T-cell (primary cell): ENCODE measurements around the gene HMGCLL1. TPM values are rescaled to one million over a fixed set of nuclear protein-coding genes. Genes with fewer than 3 reads are reported as not detected.

ENCODE experiments used
- ATAC-seq, 4 experiments: fragments of 200-7000 bp in 3 of 4; fragments of 150-1000 bp in 1 of 4; cut with Tn5 transposase; replicated peaks in 1 of 4; 1 replicate in 3 of 4; 2 replicates in 1 of 4; pipeline ENCODE4 v1.10.0; 2021; ENCODE audit warnings: moderate library complexity in 3 of 4, mild to moderate bottlenecking in 2 of 4, moderate number of reproducible peaks in 1 of 4
- CTCF ChIA-PET, 2 donors: fragments of 300-600 bp; sonication (Branson Sonifier 250); formaldehyde crosslinking; loops; one replicate each; lab custom pipeline; 2022; ENCODE audit warnings: antibody characterized with exemption in 2 of 2; lab: Charles Lee
- POLR2A ChIA-PET, 2 donors: fragments of 300-600 bp; sonication (Branson Sonifier 250); formaldehyde crosslinking; loops; one replicate each; lab custom pipeline; 2022; ENCODE audit warnings: antibody characterized with exemption in 2 of 2; lab: Charles Lee
- DNase-seq, 35 experiments: peaks; one replicate each; pipeline versions ENCODE4 v3.0.0 to v3.0.0-alpha.2; 2013 to 2023
- H3K27ac ChIP-seq: one replicate; pipeline ENCODE4 v1.5.1; 2013; ENCODE audit warnings: low read length
- H3K27me3 ChIP-seq, 2 experiments: replicated peaks in 1 of 2; 1 replicate in 1 of 2; 2 replicates in 1 of 2; pipeline versions ENCODE4 v1.6.1 to v1.7.0; 2013; ENCODE audit warnings: low read length in 1 of 2, mixed read lengths in 1 of 2; ENCODE audit not compliant: control insufficient read depth in 2 of 2, insufficient read depth in 2 of 2; ENCODE audit errors: extremely low read depth in 1 of 2
- H3K36me3 ChIP-seq, 2 donors: 1 replicate in 1 of 2; 2 replicates in 1 of 2; pipeline versions ENCODE4 v1.6.1 to v1.7.0; 2013; ENCODE audit warnings: low read length in 1 of 2; ENCODE audit not compliant: control insufficient read depth in 2 of 2, insufficient read depth in 1 of 2; ENCODE audit errors: extremely low read depth in 1 of 2
- H3K4me1 ChIP-seq, 2 experiments: 1 replicate in 1 of 2; 2 replicates in 1 of 2; pipeline versions ENCODE4 v1.6.1 to v1.7.0; 2013; ENCODE audit warnings: low read length in 2 of 2, mixed read lengths in 1 of 2; ENCODE audit not compliant: insufficient read depth in 2 of 2, control insufficient read depth in 1 of 2; ENCODE audit errors: extremely low read depth in 1 of 2
- H3K4me3 ChIP-seq, 2 donors: 1 replicate in 1 of 2; 2 replicates in 1 of 2; pipeline versions ENCODE4 v1.5.1 to v1.7.0; 2013; ENCODE audit warnings: mild to moderate bottlenecking in 2 of 2, low read length in 1 of 2, moderate library complexity in 1 of 2; ENCODE audit not compliant: control insufficient read depth in 1 of 2; ENCODE audit errors: extremely low read depth in 1 of 2
- H3K9me3 ChIP-seq: 2 replicates; pipeline ENCODE4 v1.7.0; 2013
- H3K27ac Mint-ChIP-seq, 2 donors: one replicate each; pipeline ENCODE4 v1.8.0; 2020 to 2021; ENCODE audit warnings: mild to moderate bottlenecking in 2 of 2, mixed read lengths in 2 of 2
- H3K27me3 Mint-ChIP-seq, 2 donors: one replicate each; pipeline ENCODE4 v1.8.0; 2021 to 2022; ENCODE audit warnings: mixed read lengths in 2 of 2
- H3K36me3 Mint-ChIP-seq: one replicate; pipeline ENCODE4 v1.8.0; 2021; ENCODE audit warnings: mixed read lengths
- H3K4me1 Mint-ChIP-seq, 3 donors: one replicate each; pipeline ENCODE4 v1.8.0; 2020 to 2022; ENCODE audit warnings: mixed read lengths in 3 of 3, mild to moderate bottlenecking in 1 of 3
- H3K4me3 Mint-ChIP-seq, 3 donors: one replicate each; pipeline ENCODE4 v1.8.0; 2020 to 2022; ENCODE audit warnings: mild to moderate bottlenecking in 3 of 3, mixed read lengths in 3 of 3, moderate library complexity in 3 of 3
- H3K9me3 Mint-ChIP-seq, 3 donors: one replicate each; pipeline ENCODE4 v1.8.0; 2020 to 2022; ENCODE audit warnings: mixed read lengths in 3 of 3
- WGBS: methylation state at CpG from one replicate; pipeline ENCODE4 v1.1.5; 2013; ENCODE audit warnings: missing lambda C conversion rate; ENCODE audit not compliant: insufficient coverage; 5-methylcytosine and 5-hydroxymethylcytosine counted together
- total RNA-seq, 35 experiments: library from RNA in 6 of 35; stranded (reverse) in 6 of 35; fragments of 120-200 nt in 1 of 35; gene quantifications; one replicate each; pipeline versions ENCODE4 v1.2.1 to v1.2.4 and lab custom pipeline; 2013 to 2026

Gene HMGCLL1
- total RNA-seq, 5 donors from 2014 or later (not counting 1 experiment from before 2014, with no cell fraction given) = not detected

GRCh38 chr6:55497694-55498093 lies 81.3 kb downstream of the HMGCLL1 start:
- no peaks in the 10 kb centered on the region for H3K36me3 ChIP-seq
- H3K27me3 ChIP-seq = no peaks in the 10 kb centered on the region
- Mint-ChIP-seq H3K27me3 (no peaks in the 10 kb centered on the region), H3K36me3 (no peaks in the 10 kb centered on the region), H3K27ac (no peak overlapping the region), H3K4me1 (no peaks in the 10 kb centered on the region), H3K4me3 (no peak overlapping the region), H3K9me3 (peaks cover 9 to 14% (median 10%) of the 10 kb centered on the region in 3 donors)
- POLR2A ChIA-PET = no interaction called here
- DNase-seq (no peak), ATAC-seq (no peak)
- CTCF ChIA-PET = no interaction called here
- 94% methylated on average over 2 of the region's 3 CpGs for WGBS
- H3K9me3 ChIP-seq = no peaks in the 10 kb centered on the region
- no peaks in the 10 kb centered on the region for H3K4me1 ChIP-seq
- no peak overlapping the region for H3K4me3 ChIP-seq
- H3K27ac ChIP-seq = no peak overlapping the region

GRCh38 chr6:55496201-55496600 lies 82.8 kb downstream of the HMGCLL1 start:
- no peaks in the 10 kb centered on the region for H3K36me3 ChIP-seq
- Mint-ChIP-seq H3K9me3 (peaks cover 9 to 17% (median 10%) of the 10 kb centered on the region in 3 donors), H3K27ac (no peak overlapping the region), H3K4me1 (no peaks in the 10 kb centered on the region), H3K27me3 (no peaks in the 10 kb centered on the region), H3K36me3 (no peaks in the 10 kb centered on the region), H3K4me3 (no peak overlapping the region)
- no peak for ATAC-seq
- no peaks in the 10 kb centered on the region for H3K9me3 ChIP-seq
- DNase-seq = no peak
- ChIA-PET CTCF (no interaction called here), POLR2A (no interaction called here)
- no peaks in the 10 kb centered on the region for H3K27me3 ChIP-seq
- H3K27ac ChIP-seq = no peak overlapping the region
- no peak overlapping the region for H3K4me3 ChIP-seq
- no CpG with 5 or more reads among the region's 1 CpG for WGBS
- H3K4me1 ChIP-seq = no peaks in the 10 kb centered on the region

- no peak for DNase-seq
- no peaks in the 10 kb centered on the region for H3K36me3 Mint-ChIP-seq
- H3K9me3 Mint-ChIP-seq = peaks cover 9 to 17% (median 10%) of the 10 kb centered on the region in 3 donors
- H3K27ac Mint-ChIP-seq = no peak overlapping the region
- ChIA-PET POLR2A (no interaction called here), CTCF (no interaction called here)
- H3K4me3 Mint-ChIP-seq = no peak overlapping the region
- Histone ChIP-seq H3K4me3 (no peak overlapping the region), H3K4me1 (no peaks in the 10 kb centered on the region), H3K27ac (no peak overlapping the region), H3K27me3 (no peaks in the 10 kb centered on the region), H3K9me3 (no peaks in the 10 kb centered on the region), H3K36me3 (no peaks in the 10 kb centered on the region)
- H3K27me3 Mint-ChIP-seq = no peaks in the 10 kb centered on the region
- no peak for ATAC-seq
- no peaks in the 10 kb centered on the region for H3K4me1 Mint-ChIP-seq
- 86% methylated on average over 2 of the region's 3 CpGs for WGBS
These were observed 83.7 kb downstream of the HMGCLL1 start for GRCh38 chr6:55495277-55495676.

- Histone ChIP-seq H3K36me3 (no peaks in the 10 kb centered on the region), H3K9me3 (no peaks in the 10 kb centered on the region), H3K27me3 (no peaks in the 10 kb centered on the region), H3K4me1 (no peaks in the 10 kb centered on the region), H3K4me3 (no peak overlapping the region), H3K27ac (no peak overlapping the region)
- WGBS = no CpG with 5 or more reads among the region's 2 CpGs
- ChIA-PET CTCF (no interaction called here), POLR2A (no interaction called here)
- DNase-seq = no peak
- peaks cover 7 to 13% (median 12%) of the 10 kb centered on the region in 3 donors for H3K9me3 Mint-ChIP-seq
- no peak for ATAC-seq
- no peaks in the 10 kb centered on the region for H3K36me3 Mint-ChIP-seq
- no peaks in the 10 kb centered on the region for H3K4me1 Mint-ChIP-seq
- no peak overlapping the region for H3K4me3 Mint-ChIP-seq
- no peaks in the 10 kb centered on the region for H3K27me3 Mint-ChIP-seq
- no peak overlapping the region for H3K27ac Mint-ChIP-seq
These were observed 84.6 kb downstream of the HMGCLL1 start for GRCh38 chr6:55494411-55494810.

- Histone ChIP-seq H3K36me3 (no peaks in the 10 kb centered on the region), H3K27me3 (no peaks in the 10 kb centered on the region), H3K27ac (no peak overlapping the region), H3K4me1 (no peaks in the 10 kb centered on the region), H3K9me3 (no peaks in the 10 kb centered on the region), H3K4me3 (no peak overlapping the region)
- Mint-ChIP-seq H3K9me3 (peaks cover 7 to 16% (median 10%) of the 10 kb centered on the region in 3 donors), H3K27me3 (no peaks in the 10 kb centered on the region), H3K36me3 (no peaks in the 10 kb centered on the region), H3K4me1 (no peaks in the 10 kb centered on the region), H3K4me3 (no peak overlapping the region), H3K27ac (no peak overlapping the region)
- 100% methylated on average over 1 of the region's 4 CpGs for WGBS
- POLR2A ChIA-PET = no interaction called here
- no peak for ATAC-seq
- CTCF ChIA-PET = no interaction called here
- DNase-seq = no peak
These were observed 86.7 kb downstream of the HMGCLL1 start for GRCh38 chr6:55492259-55492658.

- no peaks in the 10 kb centered on the region for H3K36me3 ChIP-seq
- Mint-ChIP-seq H3K27me3 (no peaks in the 10 kb centered on the region), H3K4me1 (no peaks in the 10 kb centered on the region), H3K9me3 (peaks cover 7 to 20% (median 10%) of the 10 kb centered on the region in 3 donors), H3K27ac (no peak overlapping the region), H3K4me3 (no peak overlapping the region), H3K36me3 (no peaks in the 10 kb centered on the region)
- H3K4me1 ChIP-seq = no peaks in the 10 kb centered on the region
- no peaks in the 10 kb centered on the region for H3K27me3 ChIP-seq
- no peaks in the 10 kb centered on the region for H3K9me3 ChIP-seq
- DNase-seq (no peak), ATAC-seq (no peak)
- POLR2A ChIA-PET = no interaction called here
- no peak overlapping the region for H3K4me3 ChIP-seq
- no peak overlapping the region for H3K27ac ChIP-seq
- CTCF ChIA-PET = no interaction called here
These were observed 88.1 kb downstream of the HMGCLL1 start for GRCh38 chr6:55490871-55491270.

- WGBS = 85% methylated on average over 1 of the region's 3 CpGs
- Mint-ChIP-seq H3K4me3 (no peak overlapping the region), H3K27ac (no peak overlapping the region), H3K4me1 (no peaks in the 10 kb centered on the region), H3K36me3 (no peaks in the 10 kb centered on the region), H3K27me3 (no peaks in the 10 kb centered on the region), H3K9me3 (peaks cover 0 to 18% (median 9%) of the 10 kb centered on the region in 3 donors)
- no peaks in the 10 kb centered on the region for H3K36me3 ChIP-seq
- H3K27me3 ChIP-seq = no peaks in the 10 kb centered on the region
- no peak overlapping the region for H3K27ac ChIP-seq
- ChIA-PET CTCF (no interaction called here), POLR2A (no interaction called here)
- DNase-seq (no peak), ATAC-seq (no peak)
- no peaks in the 10 kb centered on the region for H3K9me3 ChIP-seq
- H3K4me3 ChIP-seq = no peak overlapping the region
- H3K4me1 ChIP-seq = no peaks in the 10 kb centered on the region
These were observed 104.6 kb downstream of the HMGCLL1 start for GRCh38 chr6:55474382-55474781.
